Measurements from ENCODE around the gene OXGR1. TPM values are rescaled to one million over a fixed set of nuclear protein-coding genes. Genes with fewer than 3 reads are reported as not detected.

OXGR1 gene
- polyA plus RNA-seq, 3 donors = 4.3 to 5.5 (median 5.3) TPM

- no peak for DNase-seq
Observed at GRCh38 chr13:96966415-96967102, 27.7 kb downstream of the OXGR1 start.

GRCh38 chr13:96963786-96964475 is 30.3 kb downstream of the OXGR1 start:
- DNase-seq = no peak

GRCh38 chr13:96960379-96960778 is 33.9 kb downstream of the OXGR1 start:
- DNase-seq = no peak

GRCh38 chr13:96958286-96958891 is 35.9 kb downstream of the OXGR1 start:
- peak; percentile 42 for DNase-seq

- no peak for DNase-seq
Observed at GRCh38 chr13:96952595-96952994, 41.7 kb downstream of the OXGR1 start.

- no peak for DNase-seq
Observed at GRCh38 chr13:96948127-96948526, 46.1 kb downstream of the OXGR1 start.

GRCh38 chr13:96947343-96947910 is 46.8 kb downstream of the OXGR1 start:
- no peak for DNase-seq

- no peak for DNase-seq
Observed at GRCh38 chr13:96946709-96947311, 47.5 kb downstream of the OXGR1 start.

- DNase-seq = no peak
Observed at GRCh38 chr13:96940961-96941360, 53.3 kb downstream of the OXGR1 start.

- no peak for DNase-seq
Observed at GRCh38 chr13:96935901-96936300, 58.4 kb downstream of the OXGR1 start.

Other genes with a start within 250 kb of the OXGR1 start
- gene MBNL2, start 227.9 kb upstream of the OXGR1 start, polyA plus RNA-seq (ENCODE audit: insufficient read length in 3 of 3) = 10 to 100 TPM; 51.2 to 69.0 (median 68.7) TPM

Data from renal pelvis (tissue), 4 donors.